ENCODE data around the gene ABLIM1.

DNA sequence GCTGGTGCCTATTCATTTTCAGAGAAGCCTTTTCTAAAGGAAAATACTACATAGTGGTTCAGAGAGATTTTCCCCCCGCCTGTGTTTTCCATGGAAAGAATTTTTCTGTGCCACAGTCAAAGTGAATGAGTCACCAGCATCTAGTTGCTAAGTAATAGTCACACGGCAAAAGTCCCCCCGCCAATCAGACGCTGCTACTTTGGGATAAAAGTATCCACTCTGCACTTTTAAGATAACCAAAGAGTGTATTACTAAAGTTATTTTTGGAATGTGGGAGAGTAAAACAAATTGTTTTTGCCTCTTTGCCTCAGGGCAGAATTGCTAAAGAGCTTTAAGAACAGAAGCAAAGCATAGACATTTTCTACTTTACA lies 23.5 kb downstream of the ABLIM1 start:
- no peak for TF ChIP-seq GATA2 (IDR thresholded peaks at IDR 0.05; ENCODE audit: low read depth, low read length)
- TF ChIP-seq GATA3 (IDR thresholded peaks at IDR 0.05; ENCODE audit: low read depth, low read length), result no peak
